ENCODE measurements around the gene CPZ.

DNA sequence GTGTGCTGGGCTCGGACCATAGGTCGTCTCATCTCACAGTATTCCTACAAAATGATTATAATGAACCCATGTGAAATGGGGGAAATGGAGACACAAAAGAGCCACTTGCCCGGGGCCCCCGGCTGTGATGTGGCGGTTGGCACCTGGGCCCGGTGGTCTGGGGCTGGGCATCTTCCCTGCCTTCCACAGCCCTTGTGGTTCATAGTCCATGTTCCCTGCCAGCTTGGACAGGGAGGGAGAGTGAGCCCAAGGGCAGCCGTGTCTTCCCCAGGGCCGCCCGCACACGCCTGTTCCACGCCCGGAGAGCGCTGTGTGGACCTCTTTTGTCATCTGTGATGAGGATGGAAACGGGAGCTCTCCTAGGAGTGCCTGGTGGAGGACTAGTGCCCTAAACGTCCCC is 5.2 kb downstream of the CPZ start:
- TF ChIP-seq NFRKB (IDR thresholded peaks at IDR 0.05) (no peak), ELF4 (IDR thresholded peaks at IDR 0.05) (no peak), FOXK2 (IDR thresholded peaks at IDR 0.05) (no peak), FOXA1 (IDR thresholded peaks at IDR 0.05) (no peak), PKNOX1 (IDR thresholded peaks at IDR 0.05) (no peak), L3MBTL2 (conservative IDR thresholded peaks at IDR 0.05) (no peak), SP1 (IDR thresholded peaks at IDR 0.05) (no peak), TARDBP (IDR thresholded peaks at IDR 0.05) (no peak), SUZ12 (IDR thresholded peaks at IDR 0.05) (no peak), ZNF384 (IDR thresholded peaks at IDR 0.05) (no peak), HDGF (IDR thresholded peaks at IDR 0.05; ENCODE audit: borderline replicate concordance) (no peak), FOXM1 (IDR thresholded peaks at IDR 0.05; ENCODE audit: borderline replicate concordance) (no peak)
